OCI-LY7 (cell line): ENCODE results near the gene BAHD1.

Experiments
- CTCF ChIP-seq: fragments of 200-600 bp; sonication (generic); conservative IDR thresholded peaks from 2 replicates; pipeline ENCODE4 v1.5.1; 2014; ENCODE audit warnings: mild to moderate bottlenecking, antibody characterized with exemption, low read length, moderate library complexity, mixed read lengths
- EZH2phosphoT487 ChIP-seq: fragments of 200-600 bp; sonication (generic); IDR thresholded peaks from 2 replicates; pipeline ENCODE4 v1.6.1; 2018; ENCODE audit warnings: low read depth, borderline replicate concordance, mild to moderate bottlenecking, mixed run types, antibody characterized with exemption, low read length, moderate library complexity, mixed read lengths

GRCh38 chr15:40392986-40393948 lies 47.5 kb upstream of the BAHD1 start:
- TF ChIP-seq CTCF (no peak), EZH2phosphoT487 (no peak)
